B cell (primary cell): Measurements from ENCODE around the gene CCDC124.

Source experiments
- CTCF ChIP-seq: fragments of 200-600 bp; IDR thresholded peaks from one replicate; pipeline ENCODE4 v1.8.0; 2022; ENCODE audit warnings: antibody characterized with exemption, mild to moderate bottlenecking
- EZH2 ChIP-seq: IDR thresholded peaks from 2 replicates; pipeline ENCODE4 v1.6.1; 2012; ENCODE audit warnings: borderline replicate concordance, low read depth, mild to moderate bottlenecking, moderate library complexity, low read length; ENCODE audit not compliant: insufficient read depth, poor library complexity, severe bottlenecking

- TF ChIP-seq EZH2 (no peak), CTCF (no peak)
Observed at GRCh38 chr19:17943274-17944221, 10.7 kb downstream of the CCDC124 start.
